ENCODE results near the gene VAV1.
"Not testable (repeated sequence)": the region's sequence is repeated elsewhere in the genome, so short reads cannot be mapped to it uniquely, and the experiment has no call there.

Gene VAV1

GRCh38 chr19:6752256-6753177, 20.0 kb upstream of the VAV1 start:
- intact Hi-C loops (cut with DNase I) = no loop called here
- DNase-seq = peak in 2 of 10 donors; percentile 74 to 81

- intact Hi-C loops (cut with DNase I) = no loop called here
- DNase-seq = peak in 3 of 10 donors; percentile 21 to 81 (median 80)
Observed at GRCh38 chr19:6753178-6754031, 19.1 kb upstream of the VAV1 start.

GRCh38 chr19:6754136-6754535, 18.4 kb upstream of the VAV1 start:
- intact Hi-C loops (cut with DNase I) = no loop called here
- peak in 2 of 10 donors; percentile 57 to 71 for DNase-seq

GRCh38 chr19:6754653-6755463, 17.6 kb upstream of the VAV1 start:
- DNase-seq = peak in 2 of 10 donors; percentile 24 to 57
- intact Hi-C loops (cut with DNase I) = no loop called here

- intact Hi-C loops (cut with DNase I) = no loop called here
- DNase-seq = peak in 2 of 10 donors; percentile 34 to 78
Observed at GRCh38 chr19:6760606-6761005, 11.9 kb upstream of the VAV1 start.

GRCh38 chr19:6761053-6761676, 11.3 kb upstream of the VAV1 start:
- DNase-seq = peak in 2 of 10 donors; percentile 6 to 41
- intact Hi-C loops (cut with DNase I) = no loop called here

- peak in 2 of 10 donors; percentile 17 to 52 for DNase-seq
- intact Hi-C loops (cut with DNase I) = not testable (repeated sequence)
Observed at GRCh38 chr19:6762253-6762797, 10.2 kb upstream of the VAV1 start.

- DNase-seq = peak in 2 of 10 donors; percentile 59 to 70
- intact Hi-C loops (cut with DNase I) = no loop called here
Observed at GRCh38 chr19:6765738-6766356, 6.7 kb upstream of the VAV1 start.

- peak in 2 of 10 donors; percentile 9 to 25 for DNase-seq
- intact Hi-C loops (cut with DNase I) = no loop called here
Observed at GRCh38 chr19:6766357-6767080, 6.0 kb upstream of the VAV1 start.

- intact Hi-C loops (cut with DNase I) = no loop called here
Observed at GRCh38 chr19:6767081-6767356, 5.5 kb upstream of the VAV1 start.

GRCh38 chr19:6767357-6768235, 4.9 kb upstream of the VAV1 start, which contains the start of gene SH2D3A:
SH2D3A (minus strand) TSS chr19:6767435; CDS start chr19:6763748, 3,687 bp downstream.
- intact Hi-C loops (cut with DNase I) = no loop called here
- peak in 3 of 10 donors; percentile 8 to 75 (median 66) for DNase-seq

More at GRCh38 chr19:6767081-6767356, 5.5 kb upstream of the VAV1 start:
- peak in 1 of 10 donors; percentile 49 for DNase-seq

- DNase-seq = peak in 2 of 10 donors; percentile 19 to 31
- intact Hi-C loops (cut with DNase I) = no loop called here
Observed at GRCh38 chr19:6768236-6768785, 4.2 kb upstream of the VAV1 start.

GRCh38 chr19:6769006-6769619, 3.4 kb upstream of the VAV1 start:
- intact Hi-C loops (cut with DNase I) = no loop called here
- peak in 2 of 10 donors; percentile 4 to 9 for DNase-seq

- peak in 1 of 10 donors; percentile 18 for DNase-seq
- intact Hi-C loops (cut with DNase I) = not testable (repeated sequence)
Observed at GRCh38 chr19:6771648-6772027, 870 bp upstream of the VAV1 start.

GRCh38 chr19:6772866-6773322, 386 bp downstream of the VAV1 start:
- DNase-seq = peak in 2 of 10 donors; percentile 65 to 80
- intact Hi-C loops (cut with DNase I) = no loop called here

GRCh38 chr19:6773323-6773931, 919 bp downstream of the VAV1 start:
- DNase-seq = peak in 2 of 10 donors; percentile 13 to 45

More at GRCh38 chr19:6773323-6773931, 919 bp downstream of the VAV1 start:
- intact Hi-C loops (cut with DNase I) = no loop called here

Data from posterior cingulate gyrus (tissue), 11 donors.